Measurements from ENCODE around the gene GALR3.
"Not testable (repeated sequence)": the region's sequence is repeated elsewhere in the genome, so short reads cannot be mapped to it uniquely, and the experiment has no call there.

The GALR3 gene, protein sequence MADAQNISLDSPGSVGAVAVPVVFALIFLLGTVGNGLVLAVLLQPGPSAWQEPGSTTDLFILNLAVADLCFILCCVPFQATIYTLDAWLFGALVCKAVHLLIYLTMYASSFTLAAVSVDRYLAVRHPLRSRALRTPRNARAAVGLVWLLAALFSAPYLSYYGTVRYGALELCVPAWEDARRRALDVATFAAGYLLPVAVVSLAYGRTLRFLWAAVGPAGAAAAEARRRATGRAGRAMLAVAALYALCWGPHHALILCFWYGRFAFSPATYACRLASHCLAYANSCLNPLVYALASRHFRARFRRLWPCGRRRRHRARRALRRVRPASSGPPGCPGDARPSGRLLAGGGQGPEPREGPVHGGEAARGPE

DNA sequence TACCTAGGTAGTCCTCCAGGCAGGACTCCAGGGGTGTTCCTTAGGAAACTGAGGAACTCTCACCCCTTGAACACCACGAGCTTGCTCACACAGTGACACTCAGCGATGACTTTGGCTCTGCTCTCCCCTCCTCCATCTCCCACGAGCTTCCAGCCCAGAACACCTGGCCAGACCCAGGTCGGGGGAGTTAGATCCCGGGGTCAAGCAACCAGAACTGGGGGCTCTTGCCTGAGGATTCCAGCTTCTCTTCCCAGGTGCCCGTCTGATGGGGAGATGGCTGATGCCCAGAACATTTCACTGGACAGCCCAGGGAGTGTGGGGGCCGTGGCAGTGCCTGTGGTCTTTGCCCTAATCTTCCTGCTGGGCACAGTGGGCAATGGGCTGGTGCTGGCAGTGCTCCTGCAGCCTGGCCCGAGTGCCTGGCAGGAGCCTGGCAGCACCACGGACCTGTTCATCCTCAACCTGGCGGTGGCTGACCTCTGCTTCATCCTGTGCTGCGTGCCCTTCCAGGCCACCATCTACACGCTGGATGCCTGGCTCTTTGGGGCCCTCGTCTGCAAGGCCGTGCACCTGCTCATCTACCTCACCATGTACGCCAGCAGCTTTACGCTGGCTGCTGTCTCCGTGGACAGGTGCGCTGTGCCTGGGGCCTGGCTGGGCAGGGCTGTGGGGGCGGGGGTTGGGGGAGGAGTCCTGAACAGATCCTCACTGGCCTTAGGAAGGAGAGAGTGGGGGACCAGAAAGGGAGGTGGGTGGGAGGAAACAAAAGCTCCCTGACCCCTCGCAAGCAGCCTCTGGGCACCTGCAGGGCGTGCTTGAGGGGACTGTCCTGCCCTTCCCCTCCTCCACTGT is at the start of gene GALR3:
TSS of gene GALR3 (plus strand) at position 249 of the 852 bp plus-strand sequence. CDS start at position 274, 25 bp downstream.
- no peak for DNase-seq

DNA sequence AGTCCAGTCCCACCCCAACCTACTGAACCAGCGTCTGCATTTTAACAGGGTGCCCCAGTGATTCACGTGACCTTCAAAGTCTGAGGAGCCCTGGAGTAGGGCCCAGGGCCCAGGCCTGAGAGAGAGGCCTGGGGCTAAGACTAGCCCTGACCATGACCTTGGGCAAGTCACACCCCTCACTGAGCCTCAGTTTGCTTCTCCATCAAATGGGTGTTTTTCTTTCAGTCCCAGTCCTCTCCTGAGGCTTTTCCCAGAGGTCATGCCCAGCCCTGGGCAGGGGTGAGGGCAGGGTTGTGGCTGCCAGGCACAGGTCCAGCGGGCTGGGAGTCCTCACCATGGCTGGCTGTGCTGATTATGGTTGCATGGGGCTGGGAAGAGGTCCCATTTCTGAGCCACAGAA is 48.5 kb upstream of the GALR3 start:
- no peak for DNase-seq

DNA sequence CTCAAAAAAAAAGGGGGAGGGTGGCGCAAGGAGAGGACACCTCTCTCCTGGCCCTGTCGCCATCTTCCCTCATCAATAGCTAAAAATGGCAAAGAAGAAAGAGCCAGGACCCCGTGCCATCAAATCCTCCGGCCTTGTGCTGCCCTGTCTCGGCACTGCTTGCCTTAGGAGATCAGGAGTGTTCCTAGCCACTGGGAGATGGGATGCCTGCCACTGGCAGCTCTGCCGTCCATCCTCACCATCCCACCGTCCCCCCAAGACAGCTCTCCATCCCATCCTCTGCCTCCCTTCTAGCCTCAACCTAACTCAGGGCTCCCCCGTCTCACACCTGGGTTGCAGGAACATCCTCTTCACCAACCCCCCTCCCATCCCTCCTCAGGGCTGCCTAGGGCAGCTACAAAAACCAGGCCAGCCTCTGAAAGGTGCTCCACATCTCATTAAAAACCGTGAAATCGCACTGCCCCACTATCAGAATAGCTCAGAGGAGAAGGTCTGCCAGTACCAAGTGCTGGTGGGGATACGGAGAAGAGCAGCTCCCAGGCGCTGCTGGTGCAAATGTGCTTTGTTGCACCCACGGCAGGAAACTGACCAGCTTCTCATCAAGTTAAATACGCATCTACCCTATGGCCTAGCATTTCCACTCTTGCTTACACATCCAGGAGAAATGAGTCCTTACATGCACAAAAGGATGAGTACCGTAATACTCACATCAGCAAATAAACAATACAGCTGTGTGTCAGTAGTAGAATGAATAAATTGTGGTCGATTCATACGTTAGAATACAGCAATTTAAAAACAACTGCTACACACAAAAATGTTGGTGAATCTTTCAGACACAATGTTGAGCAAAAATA is 47.2 kb upstream of the GALR3 start:
- no peak for DNase-seq

DNA sequence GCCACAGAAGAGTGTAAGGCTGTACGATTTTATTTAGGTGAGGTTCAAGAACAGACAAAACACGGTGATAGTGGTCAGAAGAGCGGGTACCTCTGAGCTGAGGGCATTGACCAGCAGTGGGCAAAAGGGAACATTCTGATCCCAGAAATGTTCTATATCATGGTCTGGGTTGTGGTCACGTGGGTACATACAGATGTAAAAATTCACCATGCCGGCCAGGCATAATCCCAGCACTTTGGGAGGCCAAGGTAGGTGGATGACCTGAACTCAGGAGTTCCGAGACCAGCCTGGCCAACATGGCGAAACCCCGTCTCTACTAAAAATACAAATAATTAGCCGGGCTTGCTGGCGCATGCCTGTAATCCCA is 46.6 kb upstream of the GALR3 start:
- no peak for DNase-seq

DNA sequence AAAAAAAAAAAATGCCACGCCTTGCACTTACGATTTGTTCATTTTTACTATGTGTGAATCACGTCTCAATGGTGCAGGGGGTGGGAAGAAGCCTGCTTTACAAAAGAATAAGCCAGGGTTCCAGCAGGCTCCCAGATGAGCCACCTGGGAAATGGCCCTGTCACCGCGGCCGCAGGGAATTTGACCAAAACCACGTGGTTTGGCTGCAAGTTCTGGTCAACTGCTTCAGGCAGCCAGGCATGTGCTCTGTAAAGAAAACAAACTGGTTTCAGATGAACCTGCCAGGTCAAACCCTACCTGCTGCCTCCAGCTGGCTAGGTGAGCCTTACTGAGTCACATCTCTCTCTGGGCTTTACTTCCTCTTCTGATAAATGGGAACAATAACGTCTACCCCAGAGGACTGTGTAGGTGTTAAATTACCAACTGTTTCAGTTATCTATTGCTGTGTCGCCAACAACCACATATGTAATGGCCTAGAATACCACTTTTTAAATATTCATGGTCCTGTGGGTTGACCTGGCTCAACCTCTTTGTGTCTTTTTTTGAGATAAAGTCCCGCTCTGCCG is 46.0 kb upstream of the GALR3 start:
- DNase-seq, result no peak

DNA sequence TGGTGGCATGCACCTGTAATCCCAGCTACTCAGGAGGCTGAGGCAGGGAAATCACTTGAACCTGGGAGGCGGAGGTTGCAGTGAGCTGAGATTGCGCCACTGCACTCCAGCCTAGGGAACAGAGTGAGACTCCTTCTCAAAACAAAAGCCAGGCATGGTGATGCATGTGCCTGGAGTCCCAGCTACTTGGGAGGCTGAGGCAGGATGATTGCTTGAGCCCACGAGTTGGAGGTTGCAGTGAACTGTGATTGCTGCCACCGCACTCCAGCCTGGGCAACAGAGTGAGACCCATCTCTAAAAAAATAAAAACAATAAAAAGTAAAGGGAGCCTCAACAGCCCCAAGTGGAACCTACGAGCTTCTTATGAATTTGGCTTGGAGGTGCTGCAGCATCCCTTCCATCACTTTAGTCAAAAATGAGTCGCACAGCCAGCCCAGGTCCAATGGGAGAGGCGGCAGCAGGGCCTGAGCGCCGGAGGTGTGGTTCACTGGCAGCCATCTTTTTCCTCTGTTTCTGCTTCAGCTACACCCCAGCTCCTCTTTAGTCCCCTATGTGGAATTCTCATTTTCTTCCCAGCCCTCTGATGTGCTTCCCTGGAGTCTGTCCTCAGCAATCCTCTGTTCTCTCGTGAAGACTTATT is 44.7 kb upstream of the GALR3 start:
- no peak for DNase-seq

DNA sequence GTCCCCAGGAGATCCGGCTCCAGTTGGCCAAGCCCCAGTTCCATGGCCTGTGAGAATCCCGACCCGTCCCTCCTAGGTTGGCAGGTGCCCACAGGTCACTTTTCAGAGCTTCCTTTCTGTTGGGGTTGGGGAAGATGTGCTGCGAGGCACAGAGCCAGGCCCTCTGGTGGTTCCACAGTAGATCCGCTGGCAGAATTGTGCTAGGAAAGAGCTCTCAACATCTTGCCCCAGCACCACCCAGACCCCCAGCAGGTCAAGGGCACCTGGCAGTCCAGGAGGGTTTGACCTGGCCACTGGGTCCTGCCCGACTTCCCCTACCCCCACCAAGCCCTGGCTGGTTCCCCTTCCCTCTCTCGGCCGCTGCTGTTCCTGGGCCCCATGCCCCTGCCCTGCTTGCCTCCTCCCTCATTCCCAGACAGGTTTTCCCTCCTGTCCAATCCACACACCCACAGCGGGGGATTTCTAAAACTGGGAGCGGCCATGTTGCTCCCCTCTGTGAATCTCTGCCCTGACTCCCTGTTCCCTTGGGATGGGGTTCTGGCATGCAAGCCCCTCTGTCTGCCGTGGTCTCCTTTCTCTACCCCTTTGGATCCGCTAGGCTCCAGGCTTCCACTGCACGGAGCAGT is 41.6 kb upstream of the GALR3 start:
- no peak for DNase-seq

DNA sequence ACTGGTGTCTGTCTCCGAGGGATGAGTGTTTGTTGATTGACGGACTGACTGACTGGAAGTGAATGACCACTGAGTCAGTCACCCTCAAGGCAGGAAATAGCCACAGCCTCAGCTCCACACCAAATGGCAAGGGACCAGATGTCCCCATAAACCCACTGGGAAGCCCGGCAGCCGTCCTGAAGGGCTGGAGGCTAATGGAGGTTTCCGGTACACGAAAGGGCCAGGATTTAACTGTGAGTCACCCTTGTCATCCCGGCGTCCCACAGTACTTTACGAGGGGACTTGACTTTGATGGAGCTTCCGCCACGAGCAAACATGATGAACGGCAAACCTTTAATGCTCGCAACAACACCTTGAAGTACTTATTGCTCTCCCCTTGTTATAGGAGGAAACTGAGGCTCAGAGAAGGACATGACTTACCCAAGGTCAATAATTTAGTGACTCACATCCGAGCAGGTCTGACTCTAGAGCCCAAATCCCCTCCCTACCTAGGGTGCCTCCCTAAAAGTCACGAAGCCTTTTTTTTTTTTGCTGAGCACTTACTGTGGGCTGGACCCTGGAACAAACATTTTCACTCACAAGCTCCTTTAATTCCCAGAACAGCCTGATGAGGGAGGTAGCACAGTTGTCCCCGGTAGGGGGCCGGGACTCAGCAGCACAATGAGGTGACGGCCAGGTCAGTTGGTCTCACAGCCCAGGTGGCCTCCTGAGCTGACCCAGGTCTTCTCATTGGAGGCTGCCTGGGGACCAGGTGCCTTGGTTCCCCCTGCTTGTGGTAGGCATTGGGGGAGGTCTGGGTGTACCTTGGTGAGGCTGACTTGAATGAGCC is 40.6 kb upstream of the GALR3 start:
- DNase-seq, result no peak

DNA sequence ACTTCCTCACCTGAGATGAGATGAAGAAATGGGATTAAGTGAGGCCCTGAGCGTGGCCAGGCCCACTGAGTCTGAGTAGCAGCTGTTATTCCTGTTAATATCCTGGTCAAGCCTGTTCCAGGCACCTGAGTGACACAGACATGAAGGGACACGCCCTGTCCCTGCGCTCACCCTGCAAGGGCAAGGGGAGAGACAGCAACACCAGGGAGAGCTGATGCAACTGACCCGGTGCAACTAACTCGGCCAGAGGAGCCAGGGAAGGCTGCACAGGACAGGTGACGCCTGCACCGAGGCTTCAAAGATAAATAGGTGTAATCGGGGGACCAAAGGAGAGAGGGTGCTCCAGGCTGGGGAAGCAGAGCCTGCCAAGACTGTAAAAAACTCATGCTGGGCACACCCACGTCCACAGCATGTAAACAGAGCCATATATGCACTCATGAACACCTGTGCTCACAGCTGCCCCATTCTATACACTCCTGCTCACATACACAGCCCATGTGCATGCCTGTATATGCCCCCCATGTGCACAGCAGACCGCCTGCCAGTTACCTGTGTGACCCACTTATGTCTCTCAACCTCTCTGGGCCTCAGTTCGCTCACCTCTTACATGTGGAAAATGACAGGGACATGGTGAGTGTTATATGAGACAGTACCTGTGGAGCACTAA is 38.2 kb upstream of the GALR3 start:
- DNase-seq, result no peak

DNA sequence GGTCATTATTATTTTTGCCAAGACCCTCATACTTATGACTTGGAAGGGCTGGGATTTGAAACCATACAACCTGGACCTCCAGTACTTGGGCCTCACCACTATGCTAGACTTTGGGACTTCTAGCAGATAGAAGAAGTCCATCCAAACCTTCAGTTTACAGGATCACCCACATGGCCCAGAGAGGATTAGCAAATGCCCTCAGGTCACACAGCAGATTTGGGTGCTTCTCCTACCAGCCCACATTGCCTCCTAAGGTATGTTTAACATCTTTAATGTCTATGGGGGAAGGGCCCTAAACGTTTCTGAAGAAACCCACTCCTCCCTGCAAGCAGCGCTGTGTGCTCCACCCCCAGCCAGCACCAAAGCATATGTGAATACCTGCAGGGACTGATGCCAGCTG is 32.9 kb upstream of the GALR3 start:
- no peak for DNase-seq

DNA sequence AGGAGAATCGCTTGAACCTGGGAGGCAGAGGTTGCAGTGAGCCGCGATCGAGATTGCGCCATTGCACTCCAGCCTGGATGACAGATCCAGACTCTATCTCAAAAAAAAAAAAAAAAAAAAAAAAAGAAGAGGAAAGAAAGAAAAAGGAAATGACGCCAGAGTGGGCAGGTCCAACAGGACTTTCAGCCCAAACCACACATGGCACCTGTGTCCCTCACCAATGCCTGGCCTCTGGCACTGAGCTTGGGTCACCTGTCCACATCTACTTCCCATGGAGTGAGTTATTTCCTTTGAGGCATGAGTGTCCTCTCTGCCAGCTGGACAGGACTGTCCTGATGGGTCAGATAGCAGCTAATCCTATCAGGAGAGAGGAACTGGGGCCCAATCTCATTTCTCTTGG is 30.7 kb upstream of the GALR3 start:
- DNase-seq, result no peak

GRCh38 chr22:37794376-37794775 is 28.8 kb upstream of the GALR3 start:
- DNase-seq, result no peak

GRCh38 chr22:37796079-37796478 is 27.1 kb upstream of the GALR3 start:
- DNase-seq, result no peak

- not testable (repeated sequence) for DNase-seq
Measured at GRCh38 chr22:37797259-37797658, 25.9 kb upstream of the GALR3 start.

DNA sequence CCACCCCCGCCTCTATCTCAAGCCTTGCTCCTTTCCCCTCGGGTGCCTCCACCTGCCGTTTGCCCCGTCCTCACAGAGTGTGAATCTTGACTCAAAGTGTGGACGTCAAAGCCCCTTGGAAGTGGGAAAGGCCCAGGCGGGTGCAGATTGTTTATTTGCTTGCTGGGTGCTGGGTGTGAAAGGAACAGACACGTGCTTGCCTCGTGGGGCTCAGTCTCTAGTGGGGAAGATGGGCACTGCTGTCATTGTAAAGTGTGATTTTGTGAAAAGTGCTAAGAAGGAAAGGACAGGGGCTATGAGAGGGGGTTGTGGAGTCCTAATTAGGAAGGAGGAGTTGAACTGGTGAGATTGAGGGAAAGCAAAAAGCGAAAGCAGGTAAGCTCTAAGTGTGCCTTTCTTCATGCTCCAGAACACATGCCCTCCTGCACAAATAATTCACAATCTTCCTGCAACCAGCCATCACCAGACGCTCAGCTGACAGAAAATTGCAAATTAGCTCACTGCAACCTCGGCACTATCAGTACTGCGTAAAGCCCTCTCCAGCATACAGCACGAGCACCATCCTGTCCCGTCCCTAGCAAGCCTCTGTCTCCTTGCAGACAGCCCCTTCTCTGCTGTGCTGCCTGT is 25.2 kb upstream of the GALR3 start:
- no peak for DNase-seq

- not testable (repeated sequence) for DNase-seq
Measured at GRCh38 chr22:37799979-37800378, 23.2 kb upstream of the GALR3 start.

- no peak for DNase-seq
Measured at GRCh38 chr22:37801946-37802309, 21.3 kb upstream of the GALR3 start.

DNA sequence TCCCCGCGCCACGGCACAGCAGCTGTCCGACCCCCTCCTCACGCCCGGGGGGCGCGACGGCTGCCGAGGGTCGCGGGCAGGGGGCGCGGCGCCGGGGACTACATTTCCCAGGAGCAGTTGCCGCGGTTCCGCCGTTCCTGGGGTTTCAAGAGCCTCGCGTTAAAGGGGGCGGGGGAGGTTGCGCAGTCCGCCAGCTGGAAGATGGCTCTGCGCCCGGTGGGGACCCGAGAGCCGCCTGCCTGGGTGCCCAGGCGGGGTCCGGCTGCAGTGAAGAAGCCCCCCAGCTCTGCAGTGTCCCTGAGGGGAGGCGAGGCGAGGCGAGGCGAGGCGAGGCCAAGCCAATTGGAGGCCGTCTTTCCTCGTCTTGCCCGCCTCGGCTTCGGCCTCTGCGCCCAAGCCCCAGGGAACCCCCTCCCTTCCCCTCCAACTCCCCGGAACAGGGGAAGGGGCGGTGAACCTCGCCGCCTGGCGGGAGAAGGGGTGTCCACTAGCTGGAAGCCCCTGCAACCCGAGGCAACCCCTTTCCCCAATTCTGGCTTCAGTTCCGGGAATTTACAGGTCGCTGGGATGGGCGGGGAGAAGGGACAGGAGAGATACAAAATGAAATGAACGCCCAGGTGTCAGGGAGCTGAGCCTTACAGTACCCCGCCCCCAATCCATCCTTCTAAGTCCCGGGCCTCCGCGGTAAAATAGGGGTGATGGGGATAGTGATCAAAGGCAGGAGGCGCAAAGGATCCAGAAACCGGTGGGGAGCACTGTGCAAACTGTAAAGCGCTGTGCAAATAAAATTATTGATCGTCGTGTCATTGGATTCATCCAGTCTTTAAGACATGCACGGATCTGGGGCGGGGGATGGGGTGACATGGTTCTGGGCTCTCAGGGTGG is 20.6 kb upstream of the GALR3 start:
- no peak for DNase-seq

DNA sequence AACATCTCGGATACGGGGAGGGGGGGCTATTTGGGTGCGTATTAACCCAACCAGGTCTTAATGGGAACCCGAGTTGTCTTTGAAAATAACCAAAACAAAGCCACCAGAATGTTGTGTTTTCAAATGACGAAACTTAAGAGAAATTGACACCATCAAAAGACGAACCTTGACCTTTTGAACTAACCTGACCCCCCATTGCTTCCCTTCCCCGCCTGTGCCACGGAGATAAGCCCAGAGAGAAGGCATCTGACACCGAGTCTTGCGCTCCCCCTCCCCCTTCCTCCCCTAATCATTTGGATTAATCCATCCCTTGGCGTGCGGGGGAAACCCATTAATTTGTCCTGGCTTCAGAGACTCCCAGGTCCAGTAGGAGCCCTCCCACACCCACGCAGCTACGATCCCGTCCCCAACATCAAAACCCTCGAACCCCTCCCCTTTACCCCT is 20.0 kb upstream of the GALR3 start:
- DNase-seq, result no peak
